Rectal smooth muscle tissue (tissue), 1 donor: ENCODE data around the gene ASB11.
A peak's percentile ranks its signal among the peaks of the same experiment; 100 is the strongest.

ENCODE experiments used
- H3K27ac ChIP-seq: one replicate; pipeline ENCODE4 v1.7.0; 2013; ENCODE audit warnings: low read depth, low read length, inconsistent platforms
- H3K27me3 ChIP-seq: one replicate; pipeline ENCODE4 v1.7.0; 2013; ENCODE audit warnings: low read length; ENCODE audit not compliant: control insufficient read depth, insufficient read depth
- H3K36me3 ChIP-seq: one replicate; pipeline ENCODE4 v1.7.0; 2013; ENCODE audit warnings: low read length; ENCODE audit not compliant: control insufficient read depth, insufficient read depth
- H3K4me1 ChIP-seq: one replicate; pipeline ENCODE4 v1.7.0; 2013; ENCODE audit warnings: low read length; ENCODE audit not compliant: control insufficient read depth, insufficient read depth
- H3K4me3 ChIP-seq: one replicate; pipeline ENCODE4 v1.7.0; 2013; ENCODE audit warnings: low read length
- H3K9ac ChIP-seq: one replicate; pipeline ENCODE4 v1.7.0; 2013; ENCODE audit warnings: low read length

The ASB11 gene, protein sequence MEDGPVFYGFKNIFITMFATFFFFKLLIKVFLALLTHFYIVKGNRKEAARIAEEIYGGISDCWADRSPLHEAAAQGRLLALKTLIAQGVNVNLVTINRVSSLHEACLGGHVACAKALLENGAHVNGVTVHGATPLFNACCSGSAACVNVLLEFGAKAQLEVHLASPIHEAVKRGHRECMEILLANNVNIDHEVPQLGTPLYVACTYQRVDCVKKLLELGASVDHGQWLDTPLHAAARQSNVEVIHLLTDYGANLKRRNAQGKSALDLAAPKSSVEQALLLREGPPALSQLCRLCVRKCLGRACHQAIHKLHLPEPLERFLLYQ

DNA sequence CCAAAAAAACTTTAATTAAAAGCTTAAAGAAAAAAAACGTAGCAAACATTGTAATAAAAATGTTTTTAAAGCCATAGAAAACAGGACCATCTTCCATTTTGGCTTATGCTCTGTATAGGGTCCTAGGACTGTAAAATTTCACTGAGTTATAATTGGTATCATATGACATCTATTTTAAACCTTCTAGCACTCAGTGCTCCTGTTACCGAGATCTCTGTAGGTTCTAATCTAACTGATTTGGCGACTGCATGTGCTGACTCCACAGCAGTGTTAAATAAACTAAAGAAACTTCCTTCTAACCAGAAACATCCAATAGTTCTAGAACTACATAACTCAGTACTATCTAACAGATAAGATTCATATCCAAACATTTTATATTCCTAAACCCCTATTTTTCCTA lies at the start of gene ASB11:
Gene ASB11, minus strand, starts transcription at position 132 of the 400 bp plus-strand sequence. Its CDS starts 35 bp downstream, at position 97.
- Histone ChIP-seq H3K27me3 (no peaks in the 10 kb centered on the region), H3K9ac (no peak within 1 kb of the TSS), H3K27ac (no peak within 1 kb of the TSS), H3K4me3 (no peak within 1 kb of the TSS), H3K36me3 (no peaks in the 10 kb centered on the region), H3K4me1 (no peaks in the 10 kb centered on the region)

DNA sequence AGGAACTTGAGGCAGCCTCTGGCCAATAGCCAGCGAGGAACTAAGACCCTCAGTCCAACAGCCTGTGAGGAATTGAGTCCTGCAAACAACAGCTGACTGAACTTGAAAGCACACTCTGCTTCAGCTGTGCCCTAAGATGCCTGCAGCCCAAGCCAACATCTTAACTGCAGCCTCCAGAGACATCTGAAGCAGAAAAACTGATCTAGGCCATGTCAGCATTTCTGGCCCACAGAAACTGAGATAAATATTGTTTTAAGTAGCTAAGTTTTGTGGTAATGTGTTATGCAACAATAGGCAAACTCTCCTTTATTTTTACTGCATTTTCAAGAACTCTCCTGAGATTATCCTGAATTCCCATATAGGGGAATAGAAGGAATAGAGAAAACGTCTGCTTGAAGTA lies 44.3 kb upstream of the ASB11 start:
- Histone ChIP-seq H3K27ac (no peak overlapping the region), H3K4me3 (no peak overlapping the region), H3K27me3 (no peaks in the 10 kb centered on the region), H3K36me3 (no peaks in the 10 kb centered on the region), H3K4me1 (no peaks in the 10 kb centered on the region), H3K9ac (no peak overlapping the region)

DNA sequence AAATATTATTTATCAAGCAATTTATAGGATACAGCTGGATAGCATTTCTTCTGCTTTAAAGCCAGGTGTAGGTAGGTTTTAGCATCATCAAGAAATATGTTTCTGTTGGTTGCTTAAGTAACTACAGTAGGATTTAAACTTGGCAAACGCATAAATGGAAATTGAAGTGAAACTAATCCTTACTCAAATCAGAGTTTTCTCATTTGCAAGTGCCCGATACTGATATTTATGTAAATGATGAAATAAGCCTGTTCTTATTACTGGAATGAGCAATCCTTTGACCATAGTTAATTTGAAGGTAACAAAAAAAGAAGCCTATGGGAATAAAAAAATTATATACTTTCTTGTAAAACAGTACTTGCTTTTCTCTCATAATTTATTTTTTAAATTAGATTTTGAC lies 43.1 kb upstream of the ASB11 start:
- Histone ChIP-seq H3K4me3 (no peak overlapping the region), H3K9ac (no peak overlapping the region), H3K27me3 (no peaks in the 10 kb centered on the region), H3K27ac (no peak overlapping the region), H3K36me3 (no peaks in the 10 kb centered on the region), H3K4me1 (no peaks in the 10 kb centered on the region)

DNA sequence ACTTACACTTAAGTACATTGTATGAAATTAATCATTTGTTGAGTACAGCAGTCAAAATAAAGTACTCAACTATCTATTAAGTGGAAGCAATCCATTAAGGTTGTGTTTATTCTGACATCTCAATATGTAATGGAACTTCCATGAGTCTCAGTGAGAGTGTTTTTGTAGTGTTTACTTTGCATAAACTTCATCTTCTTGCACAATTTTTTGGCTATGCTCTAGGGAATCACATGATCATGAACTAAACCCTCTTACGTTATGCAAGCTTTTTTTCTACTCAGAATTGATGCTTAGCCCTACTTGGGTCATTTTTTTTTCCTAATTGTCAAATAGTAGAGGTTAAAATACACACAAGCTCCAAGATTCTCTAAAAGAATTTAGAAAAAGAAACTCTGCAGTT lies 41.0 kb upstream of the ASB11 start:
- no peak overlapping the region for H3K27ac ChIP-seq
- no peaks in the 10 kb centered on the region for H3K4me1 ChIP-seq
- no peaks in the 10 kb centered on the region for H3K36me3 ChIP-seq
- H3K27me3 ChIP-seq, result no peaks in the 10 kb centered on the region
- no peak overlapping the region for H3K9ac ChIP-seq
- H3K4me3 ChIP-seq, result no peak overlapping the region

DNA sequence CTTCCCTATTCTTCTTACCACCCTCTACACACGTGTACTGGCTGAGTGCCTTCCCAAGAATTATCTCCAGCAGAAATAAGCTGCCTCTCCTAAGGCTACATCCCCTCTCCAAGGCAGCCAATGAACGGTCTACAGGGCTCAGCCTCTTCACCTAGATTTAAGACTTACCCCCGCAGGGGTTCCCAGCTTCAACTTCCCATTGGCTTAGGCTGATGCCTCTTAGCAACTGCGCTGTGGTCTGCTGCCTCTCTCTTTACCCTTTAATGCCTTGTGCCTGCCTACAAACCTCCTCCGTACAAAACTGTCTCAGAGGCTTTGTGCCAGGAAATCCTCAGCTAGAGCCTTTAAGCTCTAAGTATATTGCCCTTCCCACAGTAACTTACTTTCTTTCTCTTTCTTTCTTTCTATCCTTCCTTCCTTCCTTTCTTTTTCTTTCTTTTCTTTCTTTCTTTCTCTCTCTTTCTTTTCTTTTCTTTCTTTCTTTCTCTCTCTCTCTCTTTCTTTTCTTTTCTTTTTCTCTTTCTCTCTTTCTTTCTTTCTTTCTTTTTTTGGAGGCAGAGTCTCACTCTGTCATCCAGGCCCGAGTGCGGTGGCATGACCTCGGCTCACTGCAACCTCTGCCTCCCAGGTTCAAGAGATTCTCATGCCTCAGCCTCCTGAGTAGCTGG lies 35.0 kb upstream of the ASB11 start:
- Histone ChIP-seq H3K27ac (no peak overlapping the region), H3K4me1 (no peaks in the 10 kb centered on the region), H3K36me3 (no peaks in the 10 kb centered on the region), H3K9ac (no peak overlapping the region), H3K4me3 (no peak overlapping the region), H3K27me3 (no peaks in the 10 kb centered on the region)

DNA sequence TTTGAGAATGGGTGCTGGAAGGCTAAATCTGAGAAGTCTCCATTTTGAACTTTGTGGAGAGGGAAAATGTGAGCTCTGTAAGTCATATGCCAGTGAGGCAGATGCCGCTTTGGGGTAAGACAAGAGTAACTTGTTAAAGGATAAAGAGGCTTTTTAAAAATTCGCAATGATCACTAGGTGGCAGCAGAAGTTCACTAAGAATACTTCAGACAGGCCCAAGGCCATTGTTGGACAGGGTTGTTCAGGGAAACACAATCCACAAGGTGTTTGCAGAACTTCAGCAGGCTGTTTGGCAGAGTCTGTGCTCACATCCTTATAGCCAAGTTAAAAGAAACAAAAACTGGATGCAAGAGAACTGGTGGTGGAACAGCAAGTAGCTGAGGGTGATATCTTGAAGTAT lies 33.6 kb upstream of the ASB11 start:
- no peak overlapping the region for H3K27ac ChIP-seq
- H3K9ac ChIP-seq, result no peak overlapping the region
- H3K27me3 ChIP-seq, result no peaks in the 10 kb centered on the region
- H3K4me1 ChIP-seq, result no peaks in the 10 kb centered on the region
- no peak overlapping the region for H3K4me3 ChIP-seq
- no peaks in the 10 kb centered on the region for H3K36me3 ChIP-seq

DNA sequence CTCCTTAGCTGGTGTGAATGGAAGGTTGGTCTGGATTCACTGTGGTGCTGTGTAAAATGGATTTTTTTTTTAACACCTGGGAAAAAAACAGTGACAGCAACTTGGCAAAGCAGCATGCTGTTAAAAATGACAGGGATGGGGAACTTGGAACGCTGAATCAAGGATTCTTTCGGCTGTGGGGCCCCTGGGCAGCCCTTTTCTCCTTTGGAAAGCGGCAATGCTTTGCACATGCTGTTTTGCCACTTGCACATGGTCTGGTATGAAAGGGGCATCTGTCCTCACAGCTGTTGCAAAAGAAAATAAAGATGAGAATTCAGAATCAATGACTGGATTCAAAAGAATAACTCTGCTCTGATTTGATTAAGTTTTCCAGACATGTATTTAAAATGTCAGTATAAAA lies 30.5 kb upstream of the ASB11 start:
- Histone ChIP-seq H3K27me3 (no peaks in the 10 kb centered on the region), H3K4me3 (no peak overlapping the region), H3K9ac (no peak overlapping the region), H3K27ac (no peak overlapping the region), H3K36me3 (no peaks in the 10 kb centered on the region), H3K4me1 (no peaks in the 10 kb centered on the region)

DNA sequence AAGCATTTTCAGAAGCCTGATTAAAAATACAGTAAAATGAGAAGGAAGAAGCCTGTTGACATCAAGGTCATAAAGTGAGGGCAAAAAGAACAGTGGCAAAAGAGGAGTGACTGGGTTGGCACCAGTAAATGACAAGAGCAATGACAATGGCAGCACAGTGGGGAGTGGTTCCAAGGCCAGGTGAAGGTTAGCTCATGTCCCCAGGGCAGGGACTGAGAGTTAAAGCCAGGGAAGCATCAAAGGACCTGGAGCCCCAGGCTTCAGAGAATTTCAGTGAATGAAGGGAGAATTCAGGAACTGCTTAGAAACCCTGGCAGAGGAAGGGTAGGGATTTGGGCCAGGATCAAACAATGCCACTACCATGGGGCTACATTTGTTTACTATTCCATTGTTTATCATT lies 28.7 kb upstream of the ASB11 start:
- no peak overlapping the region for H3K27ac ChIP-seq
- no peaks in the 10 kb centered on the region for H3K4me1 ChIP-seq
- H3K27me3 ChIP-seq, result no peaks in the 10 kb centered on the region
- no peak overlapping the region for H3K9ac ChIP-seq
- no peaks in the 10 kb centered on the region for H3K36me3 ChIP-seq
- no peak overlapping the region for H3K4me3 ChIP-seq

DNA sequence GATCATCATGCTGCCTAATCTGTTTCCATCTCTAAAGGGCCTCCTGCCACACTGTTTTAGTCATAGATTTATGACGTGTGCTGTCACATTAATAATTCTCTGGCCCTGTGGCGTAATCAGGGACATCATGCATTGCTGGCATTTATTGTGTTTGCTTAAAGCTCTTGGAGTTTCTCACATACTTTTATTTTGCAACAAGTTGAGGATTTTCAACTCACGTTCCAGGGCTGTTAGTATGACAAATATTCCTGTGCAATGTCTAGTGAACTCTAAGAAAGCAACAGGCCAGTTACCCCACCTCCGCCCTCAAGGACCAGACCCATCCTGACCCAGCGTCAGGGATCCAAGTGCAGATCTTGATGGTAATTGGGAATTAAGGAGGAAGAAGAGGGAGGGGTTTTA lies 27.6 kb upstream of the ASB11 start:
- Histone ChIP-seq H3K27me3 (no peaks in the 10 kb centered on the region), H3K27ac (no peak overlapping the region), H3K9ac (no peak overlapping the region), H3K36me3 (no peaks in the 10 kb centered on the region), H3K4me3 (no peak overlapping the region), H3K4me1 (no peaks in the 10 kb centered on the region)

DNA sequence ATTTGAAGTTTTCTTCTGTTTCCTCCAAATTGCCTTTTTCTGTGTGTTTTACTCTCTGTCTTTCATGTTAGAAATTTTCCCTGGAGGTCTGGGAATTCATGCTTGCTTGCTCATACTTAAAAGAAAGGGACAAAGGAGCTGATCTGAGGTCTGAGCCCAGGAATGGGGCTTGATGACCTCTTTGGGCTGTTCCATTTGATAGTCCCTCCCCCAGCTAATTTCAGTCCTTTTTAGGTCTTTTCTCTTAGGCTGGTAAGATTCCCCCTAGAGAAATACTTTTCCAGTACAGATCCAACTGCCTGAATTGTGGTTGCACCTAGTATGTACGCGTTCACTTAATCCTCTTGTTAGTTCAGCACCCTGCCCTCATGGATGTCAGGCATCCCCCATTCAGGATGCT lies 25.4 kb upstream of the ASB11 start:
- Histone ChIP-seq H3K27me3 (no peaks in the 10 kb centered on the region), H3K4me1 (no peaks in the 10 kb centered on the region), H3K4me3 (no peak overlapping the region), H3K27ac (no peak overlapping the region), H3K36me3 (no peaks in the 10 kb centered on the region), H3K9ac (no peak overlapping the region)

DNA sequence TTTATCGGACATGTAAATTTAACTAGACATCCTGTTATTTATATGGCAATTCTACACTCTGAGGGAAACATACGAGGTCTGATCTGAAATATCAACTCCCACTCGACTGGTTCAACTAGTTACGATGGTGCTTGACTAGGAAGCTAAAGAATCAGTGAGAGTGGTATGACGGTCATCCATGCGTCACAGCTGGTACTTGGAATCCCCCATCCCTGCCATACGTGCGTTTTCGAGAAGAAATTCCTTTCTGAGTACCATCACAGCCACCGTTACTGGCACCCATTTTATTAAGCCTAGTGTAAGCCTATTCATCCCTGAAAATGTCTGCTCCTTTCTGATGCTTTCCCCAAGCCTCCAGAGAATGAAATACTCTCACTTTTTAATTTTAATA lies 20.6 kb upstream of the ASB11 start:
- Histone ChIP-seq H3K27me3 (no peaks in the 10 kb centered on the region), H3K27ac (peak overlapping the region; percentile 36), H3K9ac (no peak overlapping the region), H3K4me1 (no peaks in the 10 kb centered on the region), H3K36me3 (no peaks in the 10 kb centered on the region), H3K4me3 (peak overlapping the region; percentile 55)

DNA sequence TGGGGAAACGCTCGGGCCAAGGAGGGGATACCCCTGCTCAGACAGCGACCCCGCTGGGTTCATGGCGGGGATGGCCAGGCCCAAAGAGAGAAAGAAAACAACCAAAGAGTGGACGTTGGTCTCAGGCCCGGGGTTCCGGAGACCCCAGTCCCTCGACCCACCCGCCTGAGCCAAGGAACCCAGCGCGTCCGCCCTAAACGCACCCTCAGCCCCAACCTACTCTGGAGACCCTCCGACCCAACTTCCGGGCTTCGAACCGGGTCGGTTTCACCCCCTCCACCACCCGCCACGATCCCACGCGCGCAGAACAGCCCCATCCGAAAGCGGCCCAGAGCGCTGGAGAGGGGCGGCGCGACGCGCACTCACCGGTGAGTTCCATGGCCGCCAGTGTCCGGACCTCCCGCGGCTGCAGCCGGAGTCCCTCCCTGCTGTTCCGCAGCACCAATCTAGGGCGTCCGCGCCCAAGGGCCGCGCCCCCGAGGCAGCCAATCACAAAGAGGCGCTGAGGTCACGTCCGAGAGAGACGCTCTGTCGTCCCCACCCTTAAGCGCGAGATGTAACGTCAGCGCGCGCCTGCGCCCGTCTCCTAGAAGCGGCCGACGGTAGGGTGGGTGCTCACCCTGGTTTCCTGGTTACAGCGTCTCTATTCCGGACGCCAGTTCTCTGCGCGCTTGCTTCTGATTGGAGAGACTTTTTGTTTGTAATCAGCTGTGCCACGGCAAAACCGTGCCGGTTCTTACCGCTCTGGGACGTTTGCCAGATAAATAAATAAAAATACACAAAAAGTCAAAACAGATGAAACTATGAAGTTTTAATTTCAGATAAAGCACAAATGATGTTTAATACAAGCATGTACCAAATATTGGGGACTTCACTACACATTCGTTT lies 19.9 kb upstream of the ASB11 start, which contains the start of gene PIGA:
Gene PIGA, minus strand, starts transcription at position 389 of the 888 bp plus-strand sequence. CDS start 3,593 bp downstream, outside the sequence.
- Histone ChIP-seq H3K27me3 (no peaks in the 10 kb centered on the region), H3K4me3 (peak within 1 kb of the TSS; percentile 73), H3K27ac (peak within 1 kb of the TSS; percentile 46), H3K36me3 (no peaks in the 10 kb centered on the region), H3K4me1 (no peaks in the 10 kb centered on the region), H3K9ac (peak within 1 kb of the TSS; percentile 62)
